ENCODE results near the gene PTPRH.
A peak's percentile ranks its signal among the peaks of the same experiment; 100 is the strongest.

Gene PTPRH

GRCh38 chr19:55208880-55209692 lies at the start of gene PTPRH:
TSS of gene PTPRH (minus strand) at chr19:55209501. CDS start at chr19:55209433, 68 bp downstream.
- no peak for DNase-seq (ENCODE audit: low read depth)

- DNase-seq (ENCODE audit: low read depth) = peak; percentile 7
Measured at GRCh38 chr19:55258476-55258827, 49.2 kb upstream of the PTPRH start.

GRCh38 chr19:55257461-55258420 lies 48.4 kb upstream of the PTPRH start:
- DNase-seq (ENCODE audit: low read depth) = peak; percentile 30

- peak; percentile 21 for DNase-seq (ENCODE audit: low read depth)
Measured at GRCh38 chr19:55256562-55257460, 47.5 kb upstream of the PTPRH start.

GRCh38 chr19:55255618-55256423 lies 46.5 kb upstream of the PTPRH start:
- DNase-seq (ENCODE audit: low read depth) = peak; percentile 41

GRCh38 chr19:55254625-55254977 lies 45.3 kb upstream of the PTPRH start:
- DNase-seq (ENCODE audit: low read depth) = no peak

GRCh38 chr19:55253842-55254624 lies 44.7 kb upstream of the PTPRH start:
- DNase-seq (ENCODE audit: low read depth) = no peak

- no peak for DNase-seq (ENCODE audit: low read depth)
Measured at GRCh38 chr19:55252760-55253663, 43.7 kb upstream of the PTPRH start.

- DNase-seq (ENCODE audit: low read depth) = peak; percentile 20
Measured at GRCh38 chr19:55251341-55252081, 42.2 kb upstream of the PTPRH start.

GRCh38 chr19:55250262-55251036 lies 41.1 kb upstream of the PTPRH start:
- DNase-seq (ENCODE audit: low read depth) = no peak

- no peak for DNase-seq (ENCODE audit: low read depth)
Measured at GRCh38 chr19:55249841-55250240, 40.5 kb upstream of the PTPRH start.

GRCh38 chr19:55248704-55249103 lies 39.4 kb upstream of the PTPRH start:
- DNase-seq (ENCODE audit: low read depth) = no peak

GRCh38 chr19:55248166-55248675 lies 38.9 kb upstream of the PTPRH start:
- no peak for DNase-seq (ENCODE audit: low read depth)

- peak; percentile 70 for DNase-seq (ENCODE audit: low read depth)
Measured at GRCh38 chr19:55247621-55248099, 38.4 kb upstream of the PTPRH start.

GRCh38 chr19:55246462-55247451 lies 37.5 kb upstream of the PTPRH start:
- no peak for DNase-seq (ENCODE audit: low read depth)

All from iris pigment epithelial cell (primary cell).